22Rv1 (cell line): ENCODE data around the gene HEATR1.

ENCODE experiments used
- CTCF ChIP-seq: fragments of 450-650 bp; IDR thresholded peaks from 2 replicates; pipeline ENCODE4 v1.5.1; 2017; ENCODE audit warnings: mild to moderate bottlenecking
- ZFX ChIP-seq: fragments of 450-650 bp; IDR thresholded peaks from 2 replicates; pipeline ENCODE4 v1.6.1; 2017; ENCODE audit warnings: antibody characterized with exemption, borderline replicate concordance

DNA sequence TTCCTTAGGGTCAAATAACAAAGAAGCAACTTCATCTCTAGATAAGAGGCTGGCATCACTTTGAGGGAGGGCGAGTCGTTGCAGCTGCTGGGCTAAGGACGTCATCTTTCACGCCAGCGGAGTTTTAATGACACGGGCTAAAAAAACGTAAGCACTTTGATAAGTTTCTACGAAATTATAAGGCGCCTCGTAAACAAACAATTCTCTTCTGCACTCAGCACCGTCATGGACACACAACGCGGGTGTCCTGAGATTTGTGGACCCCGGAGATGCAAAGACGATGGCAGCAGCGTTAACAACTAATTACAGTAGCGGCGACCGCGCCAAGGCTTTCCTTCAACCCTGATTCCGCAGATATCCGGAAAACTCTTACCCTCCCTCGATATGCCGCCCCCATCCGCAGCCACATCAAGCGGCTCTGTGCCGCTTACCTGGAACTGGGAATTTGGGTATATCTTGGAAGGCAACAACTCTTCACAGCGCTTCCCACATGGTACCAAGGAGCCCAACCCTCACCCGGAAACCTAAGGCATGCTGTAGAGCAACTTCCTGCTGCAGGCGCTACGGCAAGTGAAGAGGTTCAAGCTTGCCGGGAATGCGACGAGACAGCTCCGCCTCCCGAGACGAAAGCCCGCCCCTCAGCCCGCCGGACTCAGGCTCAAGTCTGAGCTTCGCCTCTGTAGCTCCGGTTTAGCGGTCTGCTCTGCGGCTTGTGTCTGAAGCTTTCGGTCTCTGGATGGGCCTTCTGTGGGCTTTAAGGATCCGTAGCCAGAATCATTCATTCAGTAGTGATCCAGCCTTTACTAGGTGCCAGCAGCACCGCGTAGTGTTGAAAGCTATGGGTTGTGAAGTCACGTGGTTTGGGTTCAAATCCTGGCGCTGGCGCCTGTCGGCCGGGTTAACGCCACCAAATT lies at the start of gene HEATR1:
- TF ChIP-seq CTCF = peak; percentile 36
- no peak for TF ChIP-seq ZFX
